ENCODE results near the gene UBQLN2. TPM values are rescaled to one million over a fixed set of nuclear protein-coding genes. Genes with fewer than 3 reads are reported as not detected.
A peak's percentile ranks its signal among the peaks of the same experiment; 100 is the strongest.

UBQLN2 gene
- total RNA-seq, 4 donors from 2014 or later = 21.6 to 31.1 (median 25.4) TPM

GRCh38 chrX:56554870-56555269 is 8.6 kb upstream of the UBQLN2 start:
- Histone ChIP-seq H3K27ac (no peak overlapping the region), H3K4me1 (no peaks in the 10 kb centered on the region), H3K4me3 (no peak overlapping the region), H3K27me3 (no peaks in the 10 kb centered on the region), H3K36me3 (no peaks in the 10 kb centered on the region), H3K9me3 (no peaks in the 10 kb centered on the region)
- TF ChIP-seq POLR2A (IDR thresholded peaks at IDR 0.05) = no peak
- TF ChIP-seq, protein P1, sequence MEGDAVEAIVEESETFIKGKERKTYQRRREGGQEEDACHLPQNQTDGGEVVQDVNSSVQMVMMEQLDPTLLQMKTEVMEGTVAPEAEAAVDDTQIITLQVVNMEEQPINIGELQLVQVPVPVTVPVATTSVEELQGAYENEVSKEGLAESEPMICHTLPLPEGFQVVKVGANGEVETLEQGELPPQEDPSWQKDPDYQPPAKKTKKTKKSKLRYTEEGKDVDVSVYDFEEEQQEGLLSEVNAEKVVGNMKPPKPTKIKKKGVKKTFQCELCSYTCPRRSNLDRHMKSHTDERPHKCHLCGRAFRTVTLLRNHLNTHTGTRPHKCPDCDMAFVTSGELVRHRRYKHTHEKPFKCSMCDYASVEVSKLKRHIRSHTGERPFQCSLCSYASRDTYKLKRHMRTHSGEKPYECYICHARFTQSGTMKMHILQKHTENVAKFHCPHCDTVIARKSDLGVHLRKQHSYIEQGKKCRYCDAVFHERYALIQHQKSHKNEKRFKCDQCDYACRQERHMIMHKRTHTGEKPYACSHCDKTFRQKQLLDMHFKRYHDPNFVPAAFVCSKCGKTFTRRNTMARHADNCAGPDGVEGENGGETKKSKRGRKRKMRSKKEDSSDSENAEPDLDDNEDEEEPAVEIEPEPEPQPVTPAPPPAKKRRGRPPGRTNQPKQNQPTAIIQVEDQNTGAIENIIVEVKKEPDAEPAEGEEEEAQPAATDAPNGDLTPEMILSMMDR (IDR thresholded peaks at IDR 0.05 in 4 of 5, conservative IDR thresholded peaks at IDR 0.05 in 1 of 5) = no peak
- intact Hi-C loops (cut with DNase I; ENCODE audit: low total_unique reads) = no loop called here
- DNase-seq (no peak), ATAC-seq (no peak)
- in situ Hi-C loops (cut with MboI; ENCODE audit: low sequenced_read_pairs in 4 of 4) = loop anchor here in 1 of 4 donors (25.0 kb wide), 1 partner anchor 182 kb away; the partner anchor contains the start of gene NBDY

DNA sequence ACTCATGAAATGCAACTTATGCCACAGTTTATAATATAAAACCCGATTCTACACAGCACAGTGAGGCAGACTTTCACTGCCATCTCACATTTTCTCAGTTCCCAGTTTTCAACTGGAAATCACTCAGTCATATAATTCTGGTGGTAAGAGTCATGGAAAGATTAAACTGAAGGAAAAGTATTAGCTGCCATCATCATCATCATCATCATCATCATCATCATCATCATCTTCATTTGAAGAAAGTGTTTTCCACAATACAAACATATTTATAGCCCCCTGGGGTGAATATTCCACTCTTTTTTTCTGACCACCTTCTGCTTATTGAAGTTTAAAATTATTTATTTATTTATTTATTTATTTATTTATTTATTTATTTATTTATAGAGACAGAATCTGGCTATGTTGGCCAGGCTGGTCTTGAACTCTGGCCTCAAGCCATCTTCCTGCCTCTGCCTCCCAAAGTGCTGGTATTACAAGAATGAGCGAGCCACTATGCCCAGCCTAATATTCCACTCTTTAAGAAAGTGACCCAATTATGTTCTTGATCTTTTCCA is 6.0 kb upstream of the UBQLN2 start:
- ATAC-seq = no peak
- no peaks in the 10 kb centered on the region for H3K27me3 ChIP-seq
- H3K36me3 ChIP-seq = no peaks in the 10 kb centered on the region
- intact Hi-C loops (cut with DNase I; ENCODE audit: low total_unique reads) = no loop called here
- H3K4me1 ChIP-seq = no peaks in the 10 kb centered on the region
- DNase-seq = no peak
- TF ChIP-seq POLR2A (IDR thresholded peaks at IDR 0.05) = no peak
- TF ChIP-seq, protein P1 (IDR thresholded peaks at IDR 0.05 in 4 of 5, conservative IDR thresholded peaks at IDR 0.05 in 1 of 5) = no peak
- no peak overlapping the region for H3K4me3 ChIP-seq
- no peak overlapping the region for H3K27ac ChIP-seq
- no peaks in the 10 kb centered on the region for H3K9me3 ChIP-seq
- in situ Hi-C loops (cut with MboI; ENCODE audit: low sequenced_read_pairs in 4 of 4) = loop anchor here in 1 of 4 donors (25.0 kb wide), 1 partner anchor 180 kb away; the partner anchor contains the start of gene NBDY

- peaks cover 28 to 29% of the 10 kb centered on the region in 2 donors for H3K4me1 ChIP-seq
- TF ChIP-seq POLR2A (IDR thresholded peaks at IDR 0.05) = no peak
- TF ChIP-seq, protein P1 (IDR thresholded peaks at IDR 0.05 in 4 of 5, conservative IDR thresholded peaks at IDR 0.05 in 1 of 5) = no peak
- no peaks in the 10 kb centered on the region for H3K27me3 ChIP-seq
- H3K9me3 ChIP-seq = no peaks in the 10 kb centered on the region
- peak; percentile 22 to 51 for DNase-seq
- intact Hi-C loops (cut with DNase I; ENCODE audit: low total_unique reads) = loop anchor here (5.0 to 10.0 kb wide), 4 partner anchors 168 to 1030 kb away; partner anchors contain the start of genes KLF8 and ZXDB
- no peaks in the 10 kb centered on the region for H3K36me3 ChIP-seq
- in situ Hi-C loops (cut with MboI; ENCODE audit: low sequenced_read_pairs in 4 of 4) = loop anchor here in 1 of 4 donors (25.0 kb wide), 1 partner anchor 173 kb away; the partner anchor contains the start of gene NBDY
- ATAC-seq = peak; percentile 78 to 82
- H3K4me3 ChIP-seq = peak overlapping the region; percentile 66 to 83 (median 80)
- H3K27ac ChIP-seq = peak overlapping the region; percentile 90 to 98 (median 94)
Measured at GRCh38 chrX:56564164-56564885, 898 bp downstream of the UBQLN2 start.

GRCh38 chrX:56564921-56565840 is 1.8 kb downstream of the UBQLN2 start:
- in situ Hi-C loops (cut with MboI; ENCODE audit: low sequenced_read_pairs in 4 of 4) (loop anchor here in 1 of 4 donors (25.0 kb wide), 1 partner anchor 172 kb away; the partner anchor contains the start of gene NBDY), intact Hi-C loops (cut with DNase I; ENCODE audit: low total_unique reads) (loop anchor here (5.0 to 10.0 kb wide), 4 partner anchors 167 to 1030 kb away; partner anchors contain the start of genes KLF8 and ZXDB)
- Histone ChIP-seq H3K27me3 (no peaks in the 10 kb centered on the region), H3K4me1 (peaks cover 33 to 34% of the 10 kb centered on the region in 2 donors), H3K9me3 (no peaks in the 10 kb centered on the region), H3K36me3 (no peaks in the 10 kb centered on the region), H3K27ac (peak overlapping the region; percentile 90 to 98 (median 94)), H3K4me3 (peak overlapping the region; percentile 66 to 83 (median 80))
- ATAC-seq (no peak), DNase-seq (no peak)
- TF ChIP-seq, protein P1 (IDR thresholded peaks at IDR 0.05 in 4 of 5, conservative IDR thresholded peaks at IDR 0.05 in 1 of 5) = no peak
- no peak for TF ChIP-seq POLR2A (IDR thresholded peaks at IDR 0.05)
